Heart left ventricle (tissue), 13 donors: ENCODE measurements around the gene EAF2.

Source experiments
- CTCF ChIP-seq, 12 donors: fragments of 200-600 bp; sonication (generic) in 4 of 12; IDR thresholded peaks; one replicate each; pipeline versions ENCODE4 v1.5.0 to v1.8.0; 2018 to 2022; ENCODE audit warnings: antibody characterized with exemption in 12 of 12, mild to moderate bottlenecking in 5 of 12
- POLR2A ChIP-seq, 2 donors: fragments of 450-650 bp; IDR thresholded peaks; one replicate each; pipeline ENCODE4 v1.6.1; 2017; ENCODE audit warnings: antibody characterized with exemption in 2 of 2, mild to moderate bottlenecking in 2 of 2, moderate library complexity in 2 of 2
- donor health status: ischemic (EF 13 %, LVEDD 7.1; RV severe dilation, severe dysfunction).
- donor health status: DM: no; HTN: yes; CAD: no.
- donor health status: DM: no; HTN: no; CAD: no.
- donor health status: ischemic (EF 25% LVEDD 6.9; RV normal size, moderate dysfunction).
- donor health status: ischemic (EF 25% LVEDD 5.7; RV mildly dilated, moderate dysfunction).
- donor health status: ischemic (EF 35%, LVEDD 5.7; RV mildly dilated, moderate dysfunction).
- donor health status: nonischemic (EF 11% LVEDD 7.7; RV severe dilation, severe dysfunction).
- donor health status: DM: yes; HTN: yes; CAD: no.
- donor health status: PGD.
- donor health status: ischemic (EF 29% LVEDD 5.4; RV normal size, mild dysfunction).
- donor health status: nonischemic (EF 23%, LVEDD 6.1; RV moderate dilation, normal function).

- TF ChIP-seq CTCF (IDR thresholded peaks at IDR 0.05): no peak
- no peak for TF ChIP-seq POLR2A (IDR thresholded peaks at IDR 0.05)
Measured at GRCh38 chr3:121786485-121786884, 48.5 kb upstream of the EAF2 start.
